Measurements from ENCODE around the gene PLXNA1.
A peak's percentile ranks its signal among the peaks of the same experiment; 100 is the strongest.

The PLXNA1 gene

GRCh38 chr3:126982471-126983175, at the start of gene PLXNA1:
Gene PLXNA1, plus strand, starts transcription at chr3:126983115. Its CDS starts 5,479 bp downstream, at chr3:126988594.
- TF ChIP-seq CTCF (IDR thresholded peaks at IDR 0.05; ENCODE audit: low read depth, low read length) (peak; percentile 83), EZH2phosphoT487 (IDR thresholded peaks at IDR 0.05; ENCODE audit: low read depth) (no peak)
- Histone ChIP-seq H3K4me1 (ENCODE audit: low read length) (peaks cover 19% of the 10 kb centered on the region), H3K4me3 (ENCODE audit: low read length) (peak within 1 kb of the TSS; percentile 90), H3K9ac (ENCODE audit: low read length) (peak within 1 kb of the TSS; percentile 83), H3K36me3 (replicated peaks; ENCODE audit: low read depth, low read length) (no peaks in the 10 kb centered on the region), H3K27me3 (ENCODE audit: low read depth, low read length) (peaks cover 7% of the 10 kb centered on the region), H4K20me1 (ENCODE audit: insufficient read depth, low read length) (peaks cover 36% of the 10 kb centered on the region), H3K27ac (ENCODE audit: low read length) (peak within 1 kb of the TSS; percentile 75), H2AFZ (ENCODE audit: low read depth, low read length) (peak within 1 kb of the TSS; percentile 71; the same call in 1 of the 2 replicates), H3K79me2 (ENCODE audit: low read length) (peaks cover 43% of the 10 kb centered on the region), H3K4me2 (ENCODE audit: low read length) (peak within 1 kb of the TSS; percentile 92), H3K9me3 (ENCODE audit: insufficient read depth, low read length) (no peaks in the 10 kb centered on the region)

- TF ChIP-seq EZH2phosphoT487 (IDR thresholded peaks at IDR 0.05; ENCODE audit: low read depth) (no peak), CTCF (IDR thresholded peaks at IDR 0.05; ENCODE audit: low read depth, low read length) (no peak)
- Histone ChIP-seq H4K20me1 (ENCODE audit: insufficient read depth, low read length) (no peaks in the 10 kb centered on the region), H3K27ac (ENCODE audit: low read length) (no peak overlapping the region), H2AFZ (ENCODE audit: low read depth, low read length) (no peak overlapping the region), H3K9me3 (ENCODE audit: insufficient read depth, low read length) (no peaks in the 10 kb centered on the region), H3K9ac (ENCODE audit: low read length) (no peak overlapping the region), H3K4me1 (ENCODE audit: low read length) (no peaks in the 10 kb centered on the region), H3K36me3 (replicated peaks; ENCODE audit: low read depth, low read length) (no peaks in the 10 kb centered on the region), H3K4me3 (ENCODE audit: low read length) (no peak overlapping the region), H3K27me3 (ENCODE audit: low read depth, low read length) (no peaks in the 10 kb centered on the region), H3K79me2 (ENCODE audit: low read length) (no peaks in the 10 kb centered on the region), H3K4me2 (ENCODE audit: low read length) (no peak overlapping the region)
These were observed 48.8 kb upstream of the PLXNA1 start for GRCh38 chr3:126934031-126934531.

- Histone ChIP-seq H3K4me3 (ENCODE audit: low read length) (no peak overlapping the region), H3K4me2 (ENCODE audit: low read length) (no peak overlapping the region)
- TF ChIP-seq CTCF (IDR thresholded peaks at IDR 0.05; ENCODE audit: low read depth, low read length), result no peak
- no peak for TF ChIP-seq EZH2phosphoT487 (IDR thresholded peaks at IDR 0.05; ENCODE audit: low read depth)
These were observed 47.9 kb upstream of the PLXNA1 start for GRCh38 chr3:126934991-126935390.

GRCh38 chr3:126935756-126936509, 47.0 kb upstream of the PLXNA1 start:
- Histone ChIP-seq H3K79me2 (ENCODE audit: low read length) (no peaks in the 10 kb centered on the region), H2AFZ (ENCODE audit: low read depth, low read length) (no peak overlapping the region), H3K4me2 (ENCODE audit: low read length) (no peak overlapping the region), H3K27ac (ENCODE audit: low read length) (no peak overlapping the region), H3K27me3 (ENCODE audit: low read depth, low read length) (no peaks in the 10 kb centered on the region), H3K9ac (ENCODE audit: low read length) (no peak overlapping the region), H4K20me1 (ENCODE audit: insufficient read depth, low read length) (no peaks in the 10 kb centered on the region), H3K4me1 (ENCODE audit: low read length) (no peaks in the 10 kb centered on the region), H3K9me3 (ENCODE audit: insufficient read depth, low read length) (no peaks in the 10 kb centered on the region), H3K36me3 (replicated peaks; ENCODE audit: low read depth, low read length) (no peaks in the 10 kb centered on the region), H3K4me3 (ENCODE audit: low read length) (no peak overlapping the region)
- TF ChIP-seq CTCF (IDR thresholded peaks at IDR 0.05; ENCODE audit: low read depth, low read length), result no peak
- no peak for TF ChIP-seq EZH2phosphoT487 (IDR thresholded peaks at IDR 0.05; ENCODE audit: low read depth)

More at GRCh38 chr3:126934991-126935390, 47.9 kb upstream of the PLXNA1 start:
- Histone ChIP-seq H3K27ac (ENCODE audit: low read length) (no peak overlapping the region), H4K20me1 (ENCODE audit: insufficient read depth, low read length) (no peaks in the 10 kb centered on the region), H2AFZ (ENCODE audit: low read depth, low read length) (no peak overlapping the region), H3K4me1 (ENCODE audit: low read length) (no peaks in the 10 kb centered on the region), H3K27me3 (ENCODE audit: low read depth, low read length) (no peaks in the 10 kb centered on the region), H3K9me3 (ENCODE audit: insufficient read depth, low read length) (no peaks in the 10 kb centered on the region), H3K79me2 (ENCODE audit: low read length) (no peaks in the 10 kb centered on the region), H3K36me3 (replicated peaks; ENCODE audit: low read depth, low read length) (no peaks in the 10 kb centered on the region), H3K9ac (ENCODE audit: low read length) (no peak overlapping the region)
